Osteoblast (primary cell): Measurements from ENCODE around the gene ZNF540. TPM values are rescaled to one million over a fixed set of nuclear protein-coding genes. Genes with fewer than 3 reads are reported as not detected.

ENCODE experiments used
- DNase-seq: peaks from one replicate; pipeline ENCODE4 v3.0.0; 2011; ENCODE audit warnings: low spot score, mixed read lengths; ENCODE audit not compliant: insufficient read length; ENCODE audit errors: missing footprints
- H2AFZ ChIP-seq: 2 replicates; pipeline ENCODE4 v1.6.0; 2011; ENCODE audit warnings: mild to moderate bottlenecking, low read length
- H3K27ac ChIP-seq: 2 replicates; pipeline ENCODE4 v1.5.1; 2011; ENCODE audit warnings: mild to moderate bottlenecking, low read depth, low read length, moderate library complexity
- H3K27me3 ChIP-seq: 2 replicates; pipeline ENCODE4 v1.6.0; 2012; ENCODE audit warnings: mild to moderate bottlenecking, control low read depth, inconsistent platforms, low read length, moderate library complexity; ENCODE audit not compliant: insufficient read depth
- H3K36me3 ChIP-seq: 2 replicates; pipeline ENCODE4 v1.5.1; 2011; ENCODE audit warnings: mild to moderate bottlenecking, low read length, control low read depth, moderate library complexity; ENCODE audit not compliant: insufficient read depth
- H3K4me1 ChIP-seq: 2 replicates; pipeline ENCODE4 v1.5.1; 2011; ENCODE audit warnings: mild to moderate bottlenecking, low read length, control low read depth, moderate library complexity; ENCODE audit not compliant: insufficient read depth
- H3K4me2 ChIP-seq: 2 replicates; pipeline ENCODE4 v1.6.0; 2011; ENCODE audit warnings: mild to moderate bottlenecking, low read length; ENCODE audit not compliant: insufficient read depth
- H3K4me3 ChIP-seq: fragments of 200-600 bp; sonication (generic); 3 replicates; pipeline ENCODE4 v1.5.1; 2012; ENCODE audit warnings: mild to moderate bottlenecking, low read length, inconsistent platforms; ENCODE audit not compliant: insufficient read depth
- H3K79me2 ChIP-seq: 2 replicates; pipeline ENCODE4 v1.6.0; 2012; ENCODE audit warnings: mild to moderate bottlenecking, low read length, control low read depth, inconsistent platforms; ENCODE audit not compliant: insufficient read depth
- H3K9me3 ChIP-seq: 2 replicates; pipeline ENCODE4 v1.5.1; 2011; ENCODE audit warnings: low read depth, low read length, control low read depth
- H4K20me1 ChIP-seq: 2 replicates; pipeline ENCODE4 v1.6.0; 2012; ENCODE audit warnings: mild to moderate bottlenecking, low read length, control low read depth; ENCODE audit not compliant: insufficient read depth
- total RNA-seq: library from RNA; depleted of rRNA; stranded (reverse); fragments of >200 nt; gene quantifications from 2 replicates; pipeline ENCODE4 v1.2.3, GENCODE V29; 2012
- TF ChIP-seq, protein P1 (sequence below): IDR thresholded peaks from 2 replicates; pipeline ENCODE4 v1.5.1; 2011; ENCODE audit warnings: mild to moderate bottlenecking, low read depth, low read length, moderate library complexity; ENCODE audit errors: extremely low read depth

The ZNF540 gene
- total RNA-seq, 1 donor = 0.72 TPM

DNA sequence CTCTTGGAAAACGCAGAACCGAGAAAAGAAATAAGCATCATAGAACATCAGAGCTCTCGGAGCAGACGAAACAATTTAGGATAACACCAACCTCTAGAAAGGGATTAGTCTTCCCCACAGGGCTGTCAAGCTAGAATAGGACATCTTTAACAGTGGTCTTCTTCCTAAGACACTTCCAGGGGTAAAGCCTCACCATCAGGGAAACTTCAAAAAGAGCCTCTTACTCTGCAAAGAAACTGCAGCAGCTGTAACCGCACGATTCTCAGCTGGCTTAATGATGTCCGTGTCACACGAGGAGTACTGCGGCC, 726 bp upstream of the ZNF540 start:
- Histone ChIP-seq H3K36me3 (no peaks in the 10 kb centered on the region), H3K79me2 (peaks cover 3% of the 10 kb centered on the region), H3K4me3 (peak overlapping the region; percentile 99), H3K4me1 (peaks cover 10% of the 10 kb centered on the region), H3K27me3 (no peaks in the 10 kb centered on the region), H2AFZ (peak overlapping the region; percentile 99), H3K4me2 (peak overlapping the region; percentile 88), H3K27ac (peak overlapping the region; percentile 85), H4K20me1 (no peaks in the 10 kb centered on the region), H3K9me3 (no peaks in the 10 kb centered on the region)
- DNase-seq = peak; percentile 71
- TF ChIP-seq, protein P1, sequence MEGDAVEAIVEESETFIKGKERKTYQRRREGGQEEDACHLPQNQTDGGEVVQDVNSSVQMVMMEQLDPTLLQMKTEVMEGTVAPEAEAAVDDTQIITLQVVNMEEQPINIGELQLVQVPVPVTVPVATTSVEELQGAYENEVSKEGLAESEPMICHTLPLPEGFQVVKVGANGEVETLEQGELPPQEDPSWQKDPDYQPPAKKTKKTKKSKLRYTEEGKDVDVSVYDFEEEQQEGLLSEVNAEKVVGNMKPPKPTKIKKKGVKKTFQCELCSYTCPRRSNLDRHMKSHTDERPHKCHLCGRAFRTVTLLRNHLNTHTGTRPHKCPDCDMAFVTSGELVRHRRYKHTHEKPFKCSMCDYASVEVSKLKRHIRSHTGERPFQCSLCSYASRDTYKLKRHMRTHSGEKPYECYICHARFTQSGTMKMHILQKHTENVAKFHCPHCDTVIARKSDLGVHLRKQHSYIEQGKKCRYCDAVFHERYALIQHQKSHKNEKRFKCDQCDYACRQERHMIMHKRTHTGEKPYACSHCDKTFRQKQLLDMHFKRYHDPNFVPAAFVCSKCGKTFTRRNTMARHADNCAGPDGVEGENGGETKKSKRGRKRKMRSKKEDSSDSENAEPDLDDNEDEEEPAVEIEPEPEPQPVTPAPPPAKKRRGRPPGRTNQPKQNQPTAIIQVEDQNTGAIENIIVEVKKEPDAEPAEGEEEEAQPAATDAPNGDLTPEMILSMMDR = no peak

DNA sequence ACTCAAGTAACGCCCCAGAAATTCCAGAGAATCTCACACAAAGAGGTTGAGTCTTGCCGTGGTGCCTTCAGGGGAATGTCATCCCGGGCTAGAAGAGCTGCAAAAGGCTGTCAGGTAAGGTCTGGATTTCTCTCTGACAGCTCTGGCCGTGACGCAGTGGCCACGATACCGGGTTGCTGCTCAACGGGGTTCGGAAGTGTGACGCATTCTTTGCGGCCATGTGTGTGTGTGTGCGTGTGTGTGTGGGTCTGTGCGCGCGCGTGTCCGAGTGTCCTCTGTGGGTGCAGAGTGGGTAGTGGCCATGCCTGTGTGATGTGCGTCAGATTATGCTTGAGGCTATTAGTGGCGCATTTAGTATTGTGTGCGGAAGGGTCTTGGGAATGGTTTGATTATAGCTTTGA, 306 bp downstream of the ZNF540 start:
- H3K79me2 ChIP-seq = peaks cover 3% of the 10 kb centered on the region
- no peaks in the 10 kb centered on the region for H3K36me3 ChIP-seq
- H4K20me1 ChIP-seq = no peaks in the 10 kb centered on the region
- H3K4me2 ChIP-seq = peak overlapping the region; percentile 88
- no peaks in the 10 kb centered on the region for H3K27me3 ChIP-seq
- H3K4me1 ChIP-seq = peaks cover 10% of the 10 kb centered on the region
- peak overlapping the region; percentile 99 for H3K4me3 ChIP-seq
- no peaks in the 10 kb centered on the region for H3K9me3 ChIP-seq
- TF ChIP-seq, protein P1 = no peak
- H2AFZ ChIP-seq = peak overlapping the region; percentile 99
- H3K27ac ChIP-seq = peak overlapping the region; percentile 85
- peak; percentile 27 for DNase-seq

DNA sequence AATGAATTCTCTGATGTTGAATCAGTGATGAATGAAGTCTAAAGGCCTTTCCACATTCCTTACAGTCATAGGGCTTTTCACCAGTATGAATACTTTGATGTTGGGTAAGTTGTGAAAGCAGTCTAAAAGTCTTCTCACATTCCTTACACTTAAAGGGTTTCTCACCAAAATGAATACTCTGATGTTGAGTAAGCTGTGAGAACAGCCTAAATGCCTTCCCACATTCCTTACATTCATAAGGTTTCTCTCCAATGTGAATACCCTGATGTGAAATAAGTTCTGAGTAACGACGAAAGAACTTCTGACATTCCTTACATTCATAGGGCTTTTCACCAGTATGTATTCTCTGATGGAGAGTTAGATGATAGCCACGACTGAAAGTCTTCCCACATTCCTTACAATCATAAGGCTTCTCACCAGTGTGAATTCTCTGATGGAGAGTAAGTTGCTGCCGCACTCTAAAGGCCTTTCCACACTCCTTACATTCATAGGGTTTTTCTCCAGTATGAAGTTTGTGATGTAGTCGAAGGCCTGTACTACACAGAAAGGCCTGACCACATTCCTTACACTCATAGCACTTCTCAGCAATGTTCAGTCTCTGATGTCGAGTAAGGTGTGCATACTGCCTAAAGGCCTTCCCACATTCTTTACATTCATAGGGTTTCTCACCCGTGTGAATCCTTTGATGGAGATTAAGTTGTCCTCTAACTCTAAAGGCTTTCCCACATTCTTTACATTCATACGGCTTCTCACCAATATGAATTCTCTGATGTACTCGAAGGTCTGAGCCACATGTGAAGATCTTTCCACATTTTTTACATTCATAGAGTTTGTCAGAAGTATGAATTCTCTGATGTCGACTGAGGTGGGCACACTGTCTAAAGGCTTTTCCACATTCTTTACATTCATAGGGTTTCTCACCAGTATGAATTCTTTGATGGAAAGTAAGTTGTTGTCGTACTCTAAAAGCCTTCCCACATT, 40.7 kb downstream of the ZNF540 start:
- Histone ChIP-seq H3K27me3 (no peaks in the 10 kb centered on the region), H4K20me1 (no peaks in the 10 kb centered on the region), H3K79me2 (no peaks in the 10 kb centered on the region), H2AFZ (no peak overlapping the region), H3K9me3 (peaks cover 32% of the 10 kb centered on the region), H3K27ac (no peak overlapping the region), H3K36me3 (peaks cover 23% of the 10 kb centered on the region), H3K4me3 (no peak overlapping the region), H3K4me1 (no peaks in the 10 kb centered on the region), H3K4me2 (no peak overlapping the region)
- TF ChIP-seq, protein P1 = no peak
- DNase-seq = no peak

DNA sequence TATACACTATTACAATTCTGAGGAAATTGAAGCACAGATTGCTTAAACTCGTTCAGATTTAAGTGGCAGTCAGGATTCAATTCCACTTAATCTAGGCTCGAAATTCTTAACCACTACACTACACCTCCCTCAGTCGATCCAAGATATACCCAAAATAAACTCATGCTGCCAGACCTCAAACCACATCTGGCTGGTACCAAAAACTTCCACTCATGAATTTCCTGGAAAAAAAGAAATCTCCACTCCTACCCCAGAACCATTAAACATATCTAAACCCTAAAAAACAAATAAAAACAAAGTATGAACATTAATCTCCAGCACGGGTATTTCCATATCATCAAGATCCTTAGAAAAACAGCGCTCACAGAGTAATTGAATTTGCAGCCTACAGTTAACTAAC, 59.4 kb downstream of the ZNF540 start:
- Histone ChIP-seq H3K79me2 (peaks cover 57% of the 10 kb centered on the region), H4K20me1 (no peaks in the 10 kb centered on the region), H3K4me3 (peak overlapping the region; percentile 83), H3K9me3 (no peaks in the 10 kb centered on the region), H3K27ac (peak overlapping the region; percentile 75), H3K4me1 (peaks cover 15% of the 10 kb centered on the region), H2AFZ (peak overlapping the region; percentile 99), H3K36me3 (peaks cover 10% of the 10 kb centered on the region), H3K4me2 (peak overlapping the region; percentile 98), H3K27me3 (no peaks in the 10 kb centered on the region)
- DNase-seq = peak; percentile 60
- TF ChIP-seq, protein P1 = no peak
